Measurements from ENCODE around the gene ZNRF1. TPM values are rescaled to one million over a fixed set of nuclear protein-coding genes. Genes with fewer than 3 reads are reported as not detected.

The ZNRF1 gene
- total RNA-seq, 4 donors from 2014 or later, result 28.5 to 58.4 (median 40.4) TPM

GRCh38 chr16:75054556-75054947 lies 55.7 kb downstream of the ZNRF1 start:
- Histone ChIP-seq H3K27me3 (no peaks in the 10 kb centered on the region), H3K36me3 (no peaks in the 10 kb centered on the region), H3K27ac (peak overlapping the region; percentile 60 to 85 (median 70)), H3K4me1 (peaks cover 18 to 47% (median 26%) of the 10 kb centered on the region in 4 donors), H3K4me3 (no peak overlapping the region), H3K9me3 (no peaks in the 10 kb centered on the region)
- in situ Hi-C loops (cut with MboI; ENCODE audit: low pct_ligation_motif_present in 1 of 4, low pct_unique_long_range_greater_than_20kb in 1 of 4, low sequenced_read_pairs in 3 of 4), result no loop called here
- no peak for DNase-seq
- intact Hi-C loops (cut with DNase I; ENCODE audit: low total_unique reads), result no loop called here
- whole genome bisulfite sequencing, 2 donors (ENCODE audit: low coverage in 1 of 2), result 79 to 89% methylated on average over 2 of the region's 2 CpGs
- no peak for TF ChIP-seq POLR2AphosphoS5 (IDR thresholded peaks at IDR 0.05)
- TF ChIP-seq CTCF (IDR thresholded peaks at IDR 0.05), result no peak
- TF ChIP-seq POLR2A (IDR thresholded peaks at IDR 0.05), result no peak
- no peak for TF ChIP-seq EP300 (IDR thresholded peaks at IDR 0.05; ENCODE audit: low read depth)

- Histone ChIP-seq H3K36me3 (no peaks in the 10 kb centered on the region), H3K27me3 (no peaks in the 10 kb centered on the region), H3K27ac (peak overlapping the region in 1 of 4 donors; percentile 5), H3K4me1 (peaks cover 18 to 55% (median 34%) of the 10 kb centered on the region in 4 donors), H3K4me3 (no peak overlapping the region), H3K9me3 (no peaks in the 10 kb centered on the region)
- TF ChIP-seq POLR2A (IDR thresholded peaks at IDR 0.05) (no peak), CTCF (IDR thresholded peaks at IDR 0.05) (no peak), POLR2AphosphoS5 (IDR thresholded peaks at IDR 0.05) (no peak), EP300 (IDR thresholded peaks at IDR 0.05; ENCODE audit: low read depth) (no peak)
- in situ Hi-C loops (cut with MboI; ENCODE audit: low pct_ligation_motif_present in 1 of 4, low pct_unique_long_range_greater_than_20kb in 1 of 4, low sequenced_read_pairs in 3 of 4) (no loop called here), intact Hi-C loops (cut with DNase I; ENCODE audit: low total_unique reads) (no loop called here)
- no peak for DNase-seq
- 82 to 92% methylated on average over 2 to 4 of the region's 4 CpGs for WGBS, 2 donors (ENCODE audit: low coverage in 1 of 2)
These were observed 60.0 kb downstream of the ZNRF1 start for GRCh38 chr16:75058806-75059205.

GRCh38 chr16:75059411-75059810 lies 60.6 kb downstream of the ZNRF1 start:
- 76 to 86% methylated on average over 5 of the region's 5 CpGs for WGBS, 2 donors (ENCODE audit: low coverage in 1 of 2)
- H3K4me1 ChIP-seq, result peaks cover 18 to 55% (median 33%) of the 10 kb centered on the region in 4 donors
- H3K4me3 ChIP-seq, result no peak overlapping the region
- H3K36me3 ChIP-seq, result no peaks in the 10 kb centered on the region
- TF ChIP-seq POLR2AphosphoS5 (IDR thresholded peaks at IDR 0.05), result no peak
- no peak for TF ChIP-seq CTCF (IDR thresholded peaks at IDR 0.05)
- no peak for TF ChIP-seq POLR2A (IDR thresholded peaks at IDR 0.05)
- TF ChIP-seq EP300 (IDR thresholded peaks at IDR 0.05; ENCODE audit: low read depth), result no peak
- H3K27me3 ChIP-seq, result no peaks in the 10 kb centered on the region
- in situ Hi-C loops (cut with MboI; ENCODE audit: low pct_ligation_motif_present in 1 of 4, low pct_unique_long_range_greater_than_20kb in 1 of 4, low sequenced_read_pairs in 3 of 4), result no loop called here
- no peak for DNase-seq
- H3K27ac ChIP-seq, result no peak overlapping the region
- intact Hi-C loops (cut with DNase I; ENCODE audit: low total_unique reads), result no loop called here
- H3K9me3 ChIP-seq, result no peaks in the 10 kb centered on the region

GRCh38 chr16:75060723-75061122 lies 61.9 kb downstream of the ZNRF1 start:
- no peak for DNase-seq
- Histone ChIP-seq H3K4me1 (peaks cover 17 to 58% (median 36%) of the 10 kb centered on the region in 4 donors), H3K36me3 (no peaks in the 10 kb centered on the region), H3K27ac (no peak overlapping the region), H3K4me3 (no peak overlapping the region), H3K9me3 (no peaks in the 10 kb centered on the region), H3K27me3 (no peaks in the 10 kb centered on the region)
- in situ Hi-C loops (cut with MboI; ENCODE audit: low pct_ligation_motif_present in 1 of 4, low pct_unique_long_range_greater_than_20kb in 1 of 4, low sequenced_read_pairs in 3 of 4), result no loop called here
- TF ChIP-seq CTCF (IDR thresholded peaks at IDR 0.05) (no peak), EP300 (IDR thresholded peaks at IDR 0.05; ENCODE audit: low read depth) (no peak), POLR2A (IDR thresholded peaks at IDR 0.05) (no peak), POLR2AphosphoS5 (IDR thresholded peaks at IDR 0.05) (no peak)
- intact Hi-C loops (cut with DNase I; ENCODE audit: low total_unique reads), result no loop called here
- 65 to 81% methylated on average over 3 to 8 of the region's 8 CpGs for WGBS, 2 donors (ENCODE audit: low coverage in 1 of 2)
